Stimulated activated CD4-positive, alpha-beta T cell treated with anti-CD3 and anti-CD28 coated beads, Interleukin-15, amount 100 ng/mL, for 1 hour (primary cell): Measurements from ENCODE around the gene USP24.
"Not testable (repeated sequence)": the region's sequence is repeated elsewhere in the genome, so short reads cannot be mapped to it uniquely, and the experiment has no call there.

Experiments used
- DNase-seq, 2 donors: peaks; one replicate each; pipeline ENCODE4 v3.0.0-alpha.2; 2020; ENCODE audit warnings: low read depth in 1 of 2, low spot score in 1 of 2

The USP24 gene

DNA sequence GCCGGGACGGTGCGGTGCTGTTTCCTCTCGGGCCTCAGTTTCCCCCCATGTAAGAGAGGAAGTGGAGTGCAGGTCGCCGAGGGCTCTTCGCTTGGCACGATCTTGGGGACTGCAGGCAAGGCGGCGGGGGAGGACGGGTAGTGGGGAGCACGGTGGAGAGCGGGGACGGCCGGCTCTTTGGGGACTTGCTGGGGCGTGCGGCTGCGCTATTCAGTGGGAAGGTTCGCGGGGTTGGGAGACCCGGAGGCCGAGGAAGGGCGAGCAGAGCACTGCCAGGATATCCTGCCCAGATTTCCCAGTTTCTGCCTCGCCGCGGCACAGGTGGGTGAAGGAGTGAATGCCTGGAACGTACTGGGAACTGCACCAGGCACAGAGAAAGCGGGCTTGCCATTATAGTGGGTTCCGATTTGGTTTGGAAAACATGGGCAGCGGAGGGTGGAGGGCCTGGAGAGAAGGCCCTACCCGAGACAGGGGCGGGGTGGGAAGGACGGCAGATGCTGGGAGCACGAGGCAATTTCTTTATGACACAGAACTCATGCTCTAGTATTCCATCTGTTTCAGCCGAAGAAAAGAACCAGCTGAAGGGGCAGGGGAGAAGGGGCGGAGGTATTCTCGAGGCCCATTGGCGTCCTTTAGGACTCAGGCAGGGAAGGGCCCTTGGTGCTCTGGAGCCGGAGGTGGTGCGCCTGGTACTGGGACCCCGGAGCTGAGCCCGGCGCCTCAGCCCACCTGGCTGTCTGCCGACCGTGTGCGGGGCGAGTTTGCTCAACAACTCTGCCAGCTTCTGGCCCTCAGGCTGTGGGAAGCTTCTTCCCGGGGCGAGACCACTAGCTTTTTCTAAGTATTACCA, 174.9 kb downstream of the USP24 start:
- no peak for DNase-seq

DNA sequence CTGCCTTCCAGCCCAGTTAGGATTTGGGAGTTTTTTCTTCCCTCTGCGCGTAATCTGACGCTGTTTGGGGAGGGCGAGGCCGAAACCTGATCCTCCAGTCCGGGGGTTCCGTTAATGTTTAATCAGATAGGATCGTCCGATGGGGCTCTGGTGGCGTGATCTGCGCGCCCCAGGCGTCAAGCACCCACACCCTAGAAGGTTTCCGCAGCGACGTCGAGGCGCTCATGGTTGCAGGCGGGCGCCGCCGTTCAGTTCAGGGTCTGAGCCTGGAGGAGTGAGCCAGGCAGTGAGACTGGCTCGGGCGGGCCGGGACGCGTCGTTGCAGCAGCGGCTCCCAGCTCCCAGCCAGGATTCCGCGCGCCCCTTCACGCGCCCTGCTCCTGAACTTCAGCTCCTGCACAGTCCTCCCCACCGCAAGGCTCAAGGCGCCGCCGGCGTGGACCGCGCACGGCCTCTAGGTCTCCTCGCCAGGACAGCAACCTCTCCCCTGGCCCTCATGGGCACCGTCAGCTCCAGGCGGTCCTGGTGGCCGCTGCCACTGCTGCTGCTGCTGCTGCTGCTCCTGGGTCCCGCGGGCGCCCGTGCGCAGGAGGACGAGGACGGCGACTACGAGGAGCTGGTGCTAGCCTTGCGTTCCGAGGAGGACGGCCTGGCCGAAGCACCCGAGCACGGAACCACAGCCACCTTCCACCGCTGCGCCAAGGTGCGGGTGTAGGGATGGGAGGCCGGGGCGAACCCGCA, 175.7 kb downstream of the USP24 start, which contains the start of gene PCSK9:
TSS of gene PCSK9 (plus strand) at position 207 of the 741 bp plus-strand sequence. CDS start at position 497, 290 bp downstream.
- no peak for DNase-seq

DNA sequence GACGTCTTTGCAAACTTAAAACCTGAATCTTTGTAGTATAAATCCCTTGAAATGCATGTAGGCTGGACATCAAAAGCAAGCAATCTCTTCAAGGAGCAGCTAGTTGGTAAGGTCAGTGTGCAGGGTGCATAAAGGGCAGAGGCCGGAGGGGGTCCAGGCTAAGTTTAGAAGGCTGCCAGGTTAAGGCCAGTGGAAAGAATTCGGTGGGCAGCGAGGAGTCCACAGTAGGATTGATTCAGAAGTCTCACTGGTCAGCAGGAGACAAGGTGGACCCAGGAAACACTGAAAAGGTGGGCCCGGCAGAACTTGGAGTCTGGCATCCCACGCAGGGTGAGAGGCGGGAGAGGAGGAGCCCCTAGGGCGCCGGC, 176.2 kb downstream of the USP24 start:
- no peak for DNase-seq

DNA sequence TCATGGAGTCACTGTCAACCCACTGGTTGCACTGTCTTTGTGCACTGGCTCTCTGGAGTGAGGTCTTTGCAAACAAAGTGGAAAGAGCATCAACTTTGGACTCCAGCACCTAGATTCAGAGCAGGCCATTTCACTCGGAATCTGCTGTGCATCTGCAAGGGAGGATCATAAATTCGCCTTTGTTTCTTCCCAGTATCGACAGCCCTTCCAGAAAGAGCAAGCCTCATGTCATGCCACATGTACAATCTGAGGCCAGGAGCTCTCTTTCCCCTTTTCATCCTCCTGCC, 176.7 kb downstream of the USP24 start:
- DNase-seq: no peak

DNA sequence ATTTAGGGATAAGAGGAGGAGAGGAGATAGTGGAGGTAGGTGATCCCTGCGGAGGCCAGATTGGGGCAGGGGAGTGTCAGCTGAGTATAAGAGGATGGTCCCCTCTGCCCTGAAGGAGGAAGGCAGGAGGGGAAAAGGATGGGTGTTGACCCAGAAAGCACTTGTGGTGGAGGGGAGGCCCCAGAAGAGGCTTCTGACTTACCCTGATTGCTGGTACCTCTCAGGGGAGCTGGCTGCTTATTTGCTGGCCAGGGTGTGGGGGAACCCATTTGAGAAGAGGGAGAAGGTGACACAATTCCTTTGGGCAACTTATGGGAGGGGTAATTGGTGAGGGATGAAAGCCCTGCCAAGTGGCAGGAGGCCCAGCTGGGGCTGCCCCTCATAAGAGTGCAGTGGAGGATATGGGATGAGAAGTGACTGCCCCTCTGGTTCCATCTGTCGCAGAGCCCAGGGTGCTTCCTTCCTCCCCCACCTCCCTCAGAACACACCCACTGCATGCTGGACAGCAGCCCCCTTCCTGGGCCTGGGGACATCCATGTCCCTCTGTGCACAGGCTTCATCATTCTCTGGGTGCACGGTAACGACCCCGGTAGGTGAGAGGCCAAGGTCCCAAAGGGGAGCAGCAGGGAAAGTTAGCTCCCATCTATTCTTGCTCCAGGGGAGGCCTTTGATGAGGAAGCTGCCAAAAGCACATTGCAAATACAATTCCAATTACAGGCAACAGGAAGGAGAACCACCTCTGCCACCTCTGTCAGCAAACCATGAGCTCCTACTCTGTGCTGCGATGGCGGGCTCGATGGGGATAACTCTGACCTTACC, 177.2 kb downstream of the USP24 start:
- no peak for DNase-seq

DNA sequence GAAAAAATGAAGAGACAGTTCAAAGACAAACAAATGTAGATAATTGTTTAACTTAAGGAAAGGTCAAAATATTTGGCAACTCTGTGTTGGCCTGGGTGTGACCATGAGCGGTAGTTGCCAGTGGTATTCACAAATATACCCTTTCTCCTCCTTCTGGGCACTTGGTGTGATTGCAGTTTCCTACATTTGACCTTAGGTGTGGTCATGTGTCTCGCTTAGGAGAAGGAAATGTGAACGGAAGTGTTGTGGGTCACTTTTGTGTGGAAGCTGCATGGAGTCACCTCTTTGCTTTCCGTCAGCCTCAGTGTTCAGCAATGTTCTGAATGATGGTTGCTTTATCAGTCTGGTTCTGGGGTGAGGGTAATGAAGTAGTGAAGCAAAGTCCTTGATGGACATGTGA, 179.3 kb downstream of the USP24 start:
- no peak for DNase-seq

DNA sequence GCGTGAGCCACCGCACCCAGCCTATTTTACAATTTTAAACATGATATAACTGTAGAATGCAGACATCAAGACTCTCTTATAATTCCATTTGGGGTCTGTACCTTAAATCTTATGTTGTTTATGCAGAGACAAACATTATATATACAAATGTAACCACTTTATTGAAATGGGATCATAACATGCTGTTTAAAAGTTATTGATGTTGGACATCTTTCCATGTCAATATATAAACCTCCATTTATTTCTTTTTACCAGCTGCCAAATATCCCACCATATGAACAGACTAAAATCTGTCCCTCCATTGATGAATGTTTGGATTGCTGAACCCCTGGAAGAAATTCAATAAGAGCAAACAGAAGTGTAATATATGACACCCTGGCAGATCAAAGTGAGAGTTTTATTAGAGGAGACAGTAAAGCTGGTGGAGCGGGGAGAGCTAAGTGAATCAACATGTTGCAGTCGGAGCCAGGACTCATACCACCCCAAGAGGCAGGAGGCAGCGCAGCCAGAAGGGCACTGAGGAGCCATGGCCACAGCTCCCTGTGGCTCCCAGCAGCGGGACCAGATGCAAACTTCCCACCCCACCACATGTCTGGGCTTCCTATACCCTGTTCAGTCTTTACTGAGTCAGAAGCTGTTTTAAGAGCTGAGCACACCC, 180.6 kb downstream of the USP24 start:
- DNase-seq: no peak

DNA sequence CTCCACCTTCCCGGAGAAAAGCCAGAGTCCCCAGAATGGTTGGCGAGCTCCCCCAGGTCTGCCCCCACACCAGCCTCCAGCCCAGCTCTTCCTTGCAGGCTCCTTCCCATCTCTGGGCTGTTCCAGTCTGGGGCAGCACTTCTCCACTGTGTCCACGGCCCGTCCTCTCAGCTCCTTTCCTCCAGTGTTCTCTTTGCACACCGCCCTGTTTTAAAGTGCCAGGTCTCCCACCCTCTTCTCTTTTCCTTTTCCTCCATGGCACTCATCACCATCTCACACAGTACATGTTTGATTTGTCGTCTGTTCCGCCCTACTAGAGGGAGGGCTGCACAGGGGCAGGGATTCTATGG, 181.9 kb downstream of the USP24 start:
- no peak for DNase-seq

DNA sequence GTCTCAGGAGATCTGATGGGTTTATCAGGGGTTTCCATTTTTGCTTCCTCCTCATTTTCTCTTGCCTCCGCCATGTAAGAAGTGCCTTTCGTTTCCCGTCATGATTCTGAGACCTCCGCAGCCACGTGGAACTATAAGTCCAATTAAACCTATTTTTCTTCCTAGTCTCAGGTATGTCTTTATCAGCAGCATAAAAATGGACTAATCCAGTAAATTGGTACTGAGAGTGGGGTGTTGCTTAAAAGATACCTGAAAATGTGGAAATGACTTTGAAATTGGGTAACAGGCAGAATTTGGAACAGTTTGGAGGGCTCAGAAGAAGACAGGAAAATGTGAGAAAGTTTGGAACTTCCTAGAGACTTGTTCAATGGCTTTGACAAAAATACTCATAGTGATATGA, 184.1 kb downstream of the USP24 start:
- DNase-seq: not testable (repeated sequence)

DNA sequence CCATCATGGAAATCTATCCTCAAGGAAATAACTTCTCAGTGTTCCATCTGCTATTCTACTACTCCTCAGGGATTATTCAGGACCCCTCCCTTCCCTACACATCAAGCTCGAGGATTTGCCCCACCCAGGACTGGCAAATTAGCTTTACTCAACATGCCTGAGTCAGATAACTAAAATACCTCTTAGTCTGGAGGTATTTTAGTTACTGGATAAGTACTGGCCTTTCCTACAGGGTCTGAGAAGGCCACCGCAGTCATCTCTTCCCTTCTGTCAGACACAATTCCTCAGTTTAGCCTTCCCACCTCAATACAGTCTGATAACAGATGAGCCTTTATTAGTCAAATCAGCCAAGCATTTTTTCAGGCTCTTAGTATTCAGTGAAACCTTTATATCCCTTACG, 188.5 kb downstream of the USP24 start:
- not testable (repeated sequence) for DNase-seq

DNA sequence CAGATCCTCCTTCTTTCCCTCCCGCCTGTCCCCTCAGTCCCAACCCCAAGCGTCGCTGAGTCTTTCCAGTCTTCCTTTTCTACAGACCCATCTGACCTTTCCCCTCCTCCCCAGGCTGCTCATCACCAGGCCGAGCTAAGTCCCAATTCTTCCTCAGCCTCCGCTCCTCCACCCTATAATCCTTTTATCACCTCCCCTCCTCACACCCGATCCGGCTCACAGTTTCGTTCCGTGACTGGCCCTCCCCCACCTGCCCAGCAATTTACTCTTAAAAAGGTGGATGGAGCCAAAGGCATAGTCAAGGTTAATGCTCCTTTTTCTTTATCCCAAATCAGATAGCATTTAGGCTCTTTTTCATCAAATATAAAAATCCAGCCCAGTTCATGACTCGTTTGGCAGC, 191.0 kb downstream of the USP24 start:
- not testable (repeated sequence) for DNase-seq

DNA sequence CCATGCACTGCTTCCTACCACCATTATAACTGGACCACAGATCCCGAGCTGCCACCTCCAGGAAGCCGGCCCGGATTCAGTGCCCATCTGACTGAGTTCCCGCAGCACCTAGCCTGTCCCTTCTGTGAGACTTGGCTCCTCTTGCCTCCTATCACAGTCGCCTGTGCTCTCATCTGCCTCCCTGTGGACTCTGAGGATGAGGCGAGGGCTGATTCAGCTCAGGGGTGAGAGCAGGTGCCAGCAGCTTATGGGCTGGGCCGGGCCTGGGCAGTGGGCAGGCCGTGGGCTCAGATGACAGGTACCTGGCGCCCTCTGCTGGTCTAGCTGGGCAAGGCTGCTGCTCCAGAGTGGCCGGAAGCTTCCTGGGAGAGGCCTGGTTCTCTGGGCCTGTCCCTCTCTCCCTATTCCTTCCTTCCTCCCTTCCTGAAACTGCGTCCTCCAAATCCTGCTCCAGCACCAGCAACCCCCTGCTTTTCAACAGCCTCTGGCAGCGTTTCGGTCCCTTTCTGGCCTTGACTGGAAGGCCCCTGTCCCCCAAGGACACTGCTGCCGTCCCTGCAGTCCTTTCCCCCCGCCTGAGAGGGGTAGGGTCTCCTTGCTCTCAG, 193.1 kb downstream of the USP24 start:
- DNase-seq: peak; percentile 23 to 43

DNA sequence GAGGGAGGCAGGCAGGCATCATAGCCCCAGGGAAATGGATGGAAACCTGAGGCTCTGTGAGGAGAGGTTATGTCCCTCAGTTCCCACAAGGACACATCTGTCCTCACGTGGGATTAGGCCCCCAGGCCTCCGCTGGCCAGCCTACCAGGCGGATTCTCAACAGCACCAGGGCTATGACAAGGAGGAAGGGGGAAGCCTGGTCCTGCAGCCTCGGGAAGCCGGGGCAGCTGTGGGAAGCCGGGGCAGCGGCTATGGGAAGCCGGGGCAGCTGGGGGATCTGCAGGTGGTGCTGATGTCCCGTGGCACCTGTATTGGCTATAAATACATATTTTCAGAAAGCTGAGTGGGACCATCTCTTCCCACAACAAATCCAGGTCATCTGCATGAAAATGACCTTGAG, 196.8 kb downstream of the USP24 start:
- no peak for DNase-seq
